Astrocyte of the cerebellum (primary cell): Measurements from ENCODE around the gene PTH2.

Experiments
- DNase-seq: peaks from one replicate; pipeline ENCODE4 v3.0.0-alpha.2; 2011; ENCODE audit warnings: low read depth
- H3K4me3 ChIP-seq: 2 replicates; pipeline ENCODE4 v1.5.1; 2011; ENCODE audit warnings: mild to moderate bottlenecking, low read depth, low read length, moderate library complexity
- in situ Hi-C: cut with HindIII; loops from 2 replicates; pipeline ENCODE4 v1.10.0; 2017; ENCODE audit warnings: low sequenced_read_pairs
- TF ChIP-seq, protein P1 (sequence below): IDR thresholded peaks from 2 replicates; pipeline ENCODE4 v1.5.1; 2012; ENCODE audit warnings: low read length, low read depth, moderate library complexity, mild to moderate bottlenecking; ENCODE audit errors: missing control alignments

PTH2 gene

DNA sequence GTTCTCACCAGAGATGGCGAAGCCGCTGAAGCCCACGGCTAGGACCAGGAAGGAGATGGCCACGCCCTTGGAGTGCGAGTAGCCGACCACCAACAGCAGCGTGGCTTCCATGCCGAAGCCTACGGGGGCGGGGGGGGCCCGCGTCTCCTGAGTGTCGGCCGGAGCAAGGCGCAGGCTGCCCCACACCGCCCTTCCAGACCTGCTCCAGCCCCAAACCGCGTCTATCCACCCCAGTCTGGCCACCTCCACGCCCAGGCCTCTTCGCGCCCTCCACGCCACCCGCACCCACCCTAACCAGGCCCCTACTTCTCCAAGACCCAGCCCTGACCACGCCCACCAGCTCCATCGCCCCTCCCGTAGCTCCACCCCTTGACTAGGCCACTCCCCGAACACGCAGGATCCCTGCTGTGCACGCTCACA lies 8.1 kb upstream of the PTH2 start:
- DNase-seq, result no peak
- in situ Hi-C loops, result no loop called here
- TF ChIP-seq, protein P1, sequence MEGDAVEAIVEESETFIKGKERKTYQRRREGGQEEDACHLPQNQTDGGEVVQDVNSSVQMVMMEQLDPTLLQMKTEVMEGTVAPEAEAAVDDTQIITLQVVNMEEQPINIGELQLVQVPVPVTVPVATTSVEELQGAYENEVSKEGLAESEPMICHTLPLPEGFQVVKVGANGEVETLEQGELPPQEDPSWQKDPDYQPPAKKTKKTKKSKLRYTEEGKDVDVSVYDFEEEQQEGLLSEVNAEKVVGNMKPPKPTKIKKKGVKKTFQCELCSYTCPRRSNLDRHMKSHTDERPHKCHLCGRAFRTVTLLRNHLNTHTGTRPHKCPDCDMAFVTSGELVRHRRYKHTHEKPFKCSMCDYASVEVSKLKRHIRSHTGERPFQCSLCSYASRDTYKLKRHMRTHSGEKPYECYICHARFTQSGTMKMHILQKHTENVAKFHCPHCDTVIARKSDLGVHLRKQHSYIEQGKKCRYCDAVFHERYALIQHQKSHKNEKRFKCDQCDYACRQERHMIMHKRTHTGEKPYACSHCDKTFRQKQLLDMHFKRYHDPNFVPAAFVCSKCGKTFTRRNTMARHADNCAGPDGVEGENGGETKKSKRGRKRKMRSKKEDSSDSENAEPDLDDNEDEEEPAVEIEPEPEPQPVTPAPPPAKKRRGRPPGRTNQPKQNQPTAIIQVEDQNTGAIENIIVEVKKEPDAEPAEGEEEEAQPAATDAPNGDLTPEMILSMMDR, result no peak
- no peak overlapping the region for H3K4me3 ChIP-seq

DNA sequence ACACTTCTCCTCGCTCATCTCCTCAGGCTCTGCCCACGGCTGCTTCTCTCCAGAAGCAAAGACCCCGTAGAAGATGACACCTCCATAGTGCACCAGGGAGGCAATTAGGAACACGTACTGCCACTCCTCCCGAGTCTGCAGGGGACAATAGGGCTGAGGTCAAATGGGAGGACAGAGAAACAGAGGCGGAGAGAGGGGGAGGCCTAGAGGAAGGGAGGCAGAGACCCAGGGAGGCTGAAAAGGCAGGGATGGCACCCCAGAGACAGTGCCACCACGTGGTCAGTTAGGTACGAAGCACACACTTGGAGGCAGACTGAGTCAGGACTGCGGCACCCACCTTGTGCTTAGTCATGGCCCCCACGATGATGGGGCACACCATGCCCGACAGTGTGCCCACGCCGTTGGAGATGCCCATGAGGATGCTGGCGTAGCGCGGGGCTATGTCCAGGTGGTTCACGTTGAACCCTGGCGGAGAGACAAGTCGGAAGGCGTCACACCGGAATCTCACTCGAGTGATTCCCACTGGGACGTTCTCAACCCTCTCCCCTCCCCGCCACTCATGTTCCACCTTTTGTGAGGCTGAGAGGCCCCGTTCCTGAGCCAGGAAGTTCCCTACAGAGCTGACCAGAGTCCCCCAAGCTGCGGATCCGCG lies 7.6 kb upstream of the PTH2 start:
- no peak for DNase-seq
- in situ Hi-C loops, result no loop called here
- TF ChIP-seq, protein P1, result no peak
- no peak overlapping the region for H3K4me3 ChIP-seq

DNA sequence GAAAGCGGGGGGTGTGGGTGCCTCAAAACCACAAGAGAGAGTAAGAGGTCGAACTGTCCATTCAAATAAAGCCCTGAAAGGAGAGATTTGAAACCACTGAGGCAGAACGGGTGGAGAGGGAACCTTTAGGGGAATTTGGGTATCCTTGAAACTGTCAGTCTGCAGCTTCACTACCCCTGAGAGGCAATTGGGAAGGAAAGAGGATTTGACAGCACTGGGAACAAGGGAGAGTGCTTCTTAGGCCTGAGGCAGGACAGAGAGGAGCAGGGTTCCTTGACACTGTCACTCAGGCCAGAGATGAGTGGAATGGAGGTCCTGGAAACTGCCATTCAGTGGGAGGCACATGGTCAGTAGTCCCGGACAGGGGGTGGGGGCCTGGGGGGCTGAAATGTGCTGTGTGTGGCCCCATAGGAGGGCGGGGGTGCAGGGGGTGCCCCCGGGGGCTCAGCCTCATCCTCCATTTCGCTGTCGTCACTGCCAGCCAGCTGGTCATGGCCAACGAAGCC lies 7.0 kb upstream of the PTH2 start:
- TF ChIP-seq, protein P1, result no peak
- no peak overlapping the region for H3K4me3 ChIP-seq
- in situ Hi-C loops, result no loop called here
- no peak for DNase-seq

DNA sequence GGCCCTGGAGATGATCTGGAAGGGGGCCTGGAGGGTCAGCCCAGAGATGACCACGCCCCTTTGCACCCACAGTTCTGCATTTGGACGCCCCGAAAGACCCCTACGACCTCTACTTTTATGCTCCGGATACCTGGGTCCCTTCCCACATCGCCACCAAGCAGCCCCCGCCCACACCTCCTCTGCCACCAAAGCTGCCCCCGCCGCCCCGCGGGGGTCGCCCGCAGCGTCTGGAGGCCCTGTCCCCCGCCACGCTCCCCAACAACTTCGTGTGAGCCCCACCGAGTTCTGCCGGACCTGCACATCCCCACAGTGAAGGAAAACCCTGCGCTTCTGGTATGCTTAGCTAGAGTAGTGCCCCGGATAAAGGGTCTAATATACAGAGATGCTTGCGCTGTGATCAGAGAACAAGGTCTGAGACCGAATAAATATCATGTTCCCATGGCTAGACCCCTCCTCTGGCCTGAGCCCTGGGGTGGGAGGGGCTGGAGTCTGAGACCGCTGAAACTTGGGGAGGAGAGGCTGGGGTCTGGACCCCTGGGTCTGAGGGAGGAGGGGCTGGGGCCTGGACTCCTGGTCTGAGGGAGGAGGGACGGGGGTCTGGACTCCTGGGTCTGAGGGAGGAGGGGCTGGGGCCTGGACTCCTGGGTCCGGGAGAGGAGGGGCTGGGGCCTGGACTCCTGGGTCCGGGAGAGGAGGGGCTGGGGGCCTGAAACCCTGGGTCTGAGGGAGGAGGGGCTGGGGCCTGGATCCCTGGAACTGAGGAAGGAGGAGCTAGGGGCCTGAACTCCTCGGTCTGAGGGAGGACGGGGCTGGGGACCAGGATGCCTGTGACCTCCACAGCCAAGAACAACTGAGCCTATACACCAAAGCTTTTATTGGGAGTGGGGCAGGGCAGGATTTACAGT lies 5.6 kb upstream of the PTH2 start:
- no peak for DNase-seq
- H3K4me3 ChIP-seq, result no peak overlapping the region
- in situ Hi-C loops, result loop anchor here (5.0 kb wide), 1 partner anchor 46 kb away; no protein-coding TSS in a partner anchor
- TF ChIP-seq, protein P1, result no peak

DNA sequence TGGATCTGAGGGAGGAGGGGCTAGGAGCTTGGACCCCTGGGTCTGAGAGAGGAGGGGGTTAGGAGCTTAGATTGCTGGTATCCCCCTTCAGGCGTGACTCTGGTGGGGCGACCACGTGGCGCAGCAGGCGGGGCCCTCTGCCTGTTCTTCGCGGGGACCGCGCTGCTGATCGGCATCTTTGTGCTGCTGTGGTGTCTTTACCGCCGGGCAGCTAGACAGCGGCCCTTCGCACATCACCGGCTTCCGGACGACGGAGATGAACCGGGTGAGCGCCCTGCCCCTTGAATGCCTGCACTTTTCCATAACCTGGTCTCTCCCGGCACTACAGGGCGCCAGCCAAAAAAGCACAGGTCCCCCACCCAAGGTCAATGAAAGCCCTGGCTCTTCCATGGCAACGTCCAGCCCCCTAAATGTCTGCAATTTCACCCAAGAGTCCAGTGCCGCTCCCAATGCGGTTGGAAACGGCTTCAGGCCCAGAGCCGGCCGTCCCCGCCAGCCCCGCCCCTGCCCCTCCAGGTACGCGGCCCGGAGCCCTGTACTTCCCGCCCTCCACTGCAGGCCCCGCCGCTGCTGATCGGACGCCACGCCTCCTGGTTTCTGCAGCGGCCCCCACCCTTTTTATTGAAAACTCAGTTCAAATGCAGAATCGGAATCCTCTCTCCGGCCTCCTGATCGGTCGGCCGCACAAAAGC lies 4.8 kb upstream of the PTH2 start:
- in situ Hi-C loops, result loop anchor here (5.0 kb wide), 1 partner anchor 46 kb away; no protein-coding TSS in a partner anchor
- DNase-seq, result no peak
- TF ChIP-seq, protein P1, result no peak
- H3K4me3 ChIP-seq, result no peak overlapping the region

DNA sequence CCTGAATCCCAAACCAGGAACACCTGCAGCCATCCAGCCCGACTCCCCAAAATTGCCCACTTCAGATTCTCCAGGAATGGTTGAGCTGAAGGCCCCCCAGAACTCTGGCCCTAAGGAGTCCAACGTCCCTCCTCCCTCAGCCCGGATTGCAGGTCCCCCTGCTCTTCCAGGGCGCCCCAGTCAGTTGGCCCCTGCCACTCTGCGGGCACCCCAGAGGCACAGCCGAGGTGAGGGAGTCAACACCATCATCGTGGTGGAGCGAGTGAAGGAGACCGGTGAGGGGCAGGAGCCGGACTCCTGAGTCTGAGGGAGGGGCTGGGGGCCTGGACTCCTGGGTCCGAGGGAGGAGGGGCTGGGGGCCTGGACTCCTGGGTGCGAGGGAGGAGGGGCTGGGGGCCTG lies 4.1 kb upstream of the PTH2 start:
- TF ChIP-seq, protein P1, result no peak
- in situ Hi-C loops, result loop anchor here (5.0 kb wide), 1 partner anchor 45 kb away; no protein-coding TSS in a partner anchor
- H3K4me3 ChIP-seq, result no peak overlapping the region
- no peak for DNase-seq
